DMS153 (cell line): Measurements from ENCODE around the gene ELAVL2.

Source experiments
- DNase-seq: peaks from one replicate; lab custom pipeline; 2025; lab: John Stamatoyannopoulos, UW

The ELAVL2 gene

GRCh38 chr9:23659346-23660006, 166.6 kb downstream of the ELAVL2 start:
- no peak for DNase-seq

- no peak for DNase-seq
Observed at GRCh38 chr9:23658376-23659258, 167.4 kb downstream of the ELAVL2 start.

- no peak for DNase-seq
Observed at GRCh38 chr9:23651051-23651450, 175.0 kb downstream of the ELAVL2 start.

- DNase-seq = no peak
Observed at GRCh38 chr9:23648651-23649050, 177.4 kb downstream of the ELAVL2 start.

- no peak for DNase-seq
Observed at GRCh38 chr9:23644896-23645295, 181.1 kb downstream of the ELAVL2 start.

GRCh38 chr9:23644326-23644725, 181.7 kb downstream of the ELAVL2 start:
- DNase-seq = no peak

- DNase-seq = no peak
Observed at GRCh38 chr9:23643656-23644258, 182.3 kb downstream of the ELAVL2 start.
